Activated naive CD8-positive, alpha-beta T cell treated with anti-CD3 and anti-CD28 coated beads, Interleukin-2, amount 10 ng/mL, durations not matched to agents 7 days and 5 days (primary cell): ENCODE results near the gene CHAD. TPM values are rescaled to one million over a fixed set of nuclear protein-coding genes. Genes with fewer than 3 reads are reported as not detected.
A peak's percentile ranks its signal among the peaks of the same experiment; 100 is the strongest.
"Not testable (repeated sequence)": the region's sequence is repeated elsewhere in the genome, so short reads cannot be mapped to it uniquely, and the experiment has no call there.

Source experiments
- ATAC-seq: fragments of 150-1000 bp; cut with Tn5 transposase; one replicate; pipeline ENCODE4 v1.10.0; 2021; ENCODE audit warnings: low read depth, moderate library complexity
- POLR2A ChIA-PET: fragments of 350-600 bp; sonication (Branson Sonifier 250); formaldehyde crosslinking; loops from one replicate; lab custom pipeline; 2021; ENCODE audit warnings: antibody characterized with exemption; lab: Charles Lee
- DNase-seq: peaks from one replicate; pipeline ENCODE4 v3.0.0; 2021
- H3K27ac Mint-ChIP-seq: one replicate; pipeline ENCODE4 v1.8.0; 2022; ENCODE audit warnings: mild to moderate bottlenecking, mixed read lengths
- H3K27me3 Mint-ChIP-seq: one replicate; pipeline ENCODE4 v1.8.0; 2022; ENCODE audit warnings: mild to moderate bottlenecking, moderate library complexity, mixed read lengths
- H3K36me3 Mint-ChIP-seq: one replicate; pipeline ENCODE4 v1.8.0; 2021; ENCODE audit warnings: mild to moderate bottlenecking, mixed read lengths
- H3K4me1 Mint-ChIP-seq: one replicate; pipeline ENCODE4 v1.8.0; 2021; ENCODE audit warnings: mixed read lengths
- H3K4me3 Mint-ChIP-seq: one replicate; pipeline ENCODE4 v1.8.0; 2022; ENCODE audit warnings: mild to moderate bottlenecking, moderate library complexity, mixed read lengths
- H3K9me3 Mint-ChIP-seq: one replicate; pipeline ENCODE4 v1.8.0; 2021; ENCODE audit warnings: mixed read lengths
- total RNA-seq, 2 experiments: library from RNA; stranded (reverse); gene quantifications; one replicate each; pipeline ENCODE4 v1.2.3, GENCODE V29; 2021

The CHAD gene
- total RNA-seq, 2 experiments from 2014 or later: not detected

GRCh38 chr17:50475775-50476544 is 7.3 kb upstream of the CHAD start:
- H3K4me1 Mint-ChIP-seq: peaks cover 14% of the 10 kb centered on the region
- not testable (repeated sequence) for H3K27ac Mint-ChIP-seq, H3K27me3 Mint-ChIP-seq, H3K4me3 Mint-ChIP-seq, ATAC-seq, H3K36me3 Mint-ChIP-seq, DNase-seq, H3K9me3 Mint-ChIP-seq
- POLR2A ChIA-PET: interaction anchor here (0.6 kb wide), 1 partner anchor 31 kb away, joined by 3 read pairs; no protein-coding TSS in a partner anchor

GRCh38 chr17:50475362-50475761 is 6.7 kb upstream of the CHAD start:
- Mint-ChIP-seq H3K27ac (no peak overlapping the region), H3K9me3 (no peaks in the 10 kb centered on the region), H3K4me1 (peaks cover 17% of the 10 kb centered on the region), H3K4me3 (no peak overlapping the region), H3K27me3 (no peaks in the 10 kb centered on the region), H3K36me3 (peaks cover 3% of the 10 kb centered on the region)
- DNase-seq: no peak
- POLR2A ChIA-PET: interaction anchor here (0.6 kb wide), 1 partner anchor 31 kb away, joined by 3 read pairs; no protein-coding TSS in a partner anchor
- ATAC-seq: no peak

- DNase-seq (no peak), ATAC-seq (no peak)
- Mint-ChIP-seq H3K27me3 (no peaks in the 10 kb centered on the region), H3K36me3 (peaks cover 2% of the 10 kb centered on the region), H3K9me3 (no peaks in the 10 kb centered on the region), H3K4me1 (peaks cover 10% of the 10 kb centered on the region), H3K4me3 (no peak overlapping the region), H3K27ac (no peak overlapping the region)
- POLR2A ChIA-PET: no interaction called here
Measured at GRCh38 chr17:50474523-50474922, 5.8 kb upstream of the CHAD start.

DNA sequence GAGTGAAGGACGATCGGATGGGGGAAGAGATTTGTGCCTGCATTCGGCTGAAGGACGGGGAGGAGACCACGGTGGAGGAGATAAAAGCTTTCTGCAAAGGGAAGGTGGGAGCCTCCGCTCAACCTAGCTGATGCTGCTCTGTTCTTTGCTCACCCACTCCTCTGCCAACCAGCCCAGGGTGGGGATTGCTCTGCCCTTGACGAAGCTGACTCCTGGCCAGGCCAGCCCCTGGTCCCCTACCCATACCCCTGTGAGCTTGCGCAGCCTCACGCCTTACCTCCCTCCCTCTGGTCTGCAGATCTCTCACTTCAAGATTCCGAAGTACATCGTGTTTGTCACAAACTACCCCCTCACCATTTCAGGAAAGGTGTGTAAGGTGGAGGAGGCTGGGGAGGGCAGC is 5.2 kb upstream of the CHAD start:
- POLR2A ChIA-PET: interaction anchor here (0.6 kb wide), 1 partner anchor 223 kb away, joined by 5 read pairs; no protein-coding TSS in a partner anchor
- peaks cover 9% of the 10 kb centered on the region for H3K4me1 Mint-ChIP-seq
- ATAC-seq (no peak), DNase-seq (no peak)
- H3K4me3 Mint-ChIP-seq: no peak overlapping the region
- no peaks in the 10 kb centered on the region for H3K9me3 Mint-ChIP-seq
- H3K27me3 Mint-ChIP-seq: no peaks in the 10 kb centered on the region
- peaks cover 1% of the 10 kb centered on the region for H3K36me3 Mint-ChIP-seq
- H3K27ac Mint-ChIP-seq: no peak overlapping the region

- H3K27me3 Mint-ChIP-seq: not testable (repeated sequence)
Measured at GRCh38 chr17:50472761-50473161, 4.1 kb upstream of the CHAD start.

GRCh38 chr17:50472286-50472685 is 3.6 kb upstream of the CHAD start:
- Mint-ChIP-seq H3K36me3 (peaks cover 3% of the 10 kb centered on the region), H3K27me3 (peaks cover 12% of the 10 kb centered on the region), H3K4me1 (peaks cover 8% of the 10 kb centered on the region), H3K4me3 (no peak overlapping the region), H3K9me3 (no peaks in the 10 kb centered on the region), H3K27ac (no peak overlapping the region)
- POLR2A ChIA-PET: no interaction called here
- DNase-seq (no peak), ATAC-seq (no peak)

More at GRCh38 chr17:50472761-50473161, 4.1 kb upstream of the CHAD start:
- ATAC-seq, H3K36me3 Mint-ChIP-seq, H3K27ac Mint-ChIP-seq, H3K4me1 Mint-ChIP-seq, POLR2A ChIA-PET, H3K4me3 Mint-ChIP-seq, DNase-seq, H3K9me3 Mint-ChIP-seq: not testable (repeated sequence)

DNA sequence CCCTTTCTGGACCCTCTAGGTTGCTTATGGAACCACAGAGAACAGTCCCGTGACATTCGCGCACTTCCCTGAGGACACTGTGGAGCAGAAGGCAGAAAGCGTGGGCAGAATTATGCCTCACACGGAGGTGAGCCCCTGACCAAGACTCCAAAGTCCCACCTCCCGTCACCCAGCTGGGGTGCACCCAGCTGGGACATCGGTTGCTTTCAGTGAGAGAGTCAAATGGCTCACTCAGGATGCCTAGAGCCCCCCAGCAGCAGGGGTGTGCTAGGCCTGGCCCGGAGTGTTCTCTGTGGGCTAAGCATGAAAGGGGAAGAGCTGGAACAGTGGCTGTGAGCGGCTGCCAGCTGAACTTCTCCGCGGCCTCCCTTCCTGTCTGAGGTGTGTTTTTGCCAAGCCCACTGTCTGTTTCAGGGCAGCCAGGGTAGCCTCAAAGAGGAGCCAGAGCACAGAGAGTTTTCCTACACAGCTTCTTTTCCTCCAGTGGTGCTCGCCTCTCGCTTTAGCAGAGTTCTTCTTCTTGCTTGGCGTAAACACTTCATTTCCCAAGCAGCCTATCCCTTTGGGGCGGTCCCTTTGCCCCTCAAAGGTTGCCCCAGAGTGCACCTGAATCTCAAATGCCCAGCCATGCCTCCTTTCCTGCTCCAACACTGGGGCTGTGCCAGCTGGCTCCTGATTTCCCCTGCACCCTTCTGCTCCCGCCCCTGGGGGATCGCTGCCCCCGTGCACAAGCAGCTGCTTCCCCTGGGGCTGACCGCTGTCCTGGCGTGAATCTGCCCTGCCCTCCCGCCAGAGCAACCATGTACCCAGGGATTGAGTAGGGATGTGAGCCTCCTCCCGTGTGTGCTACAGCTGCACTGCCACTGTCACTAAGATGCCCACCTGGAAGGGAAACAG is 2.6 kb upstream of the CHAD start:
- peak; percentile 40 for ATAC-seq
- H3K4me3 Mint-ChIP-seq: no peak overlapping the region
- POLR2A ChIA-PET: interaction anchor here (0.8 to 1.3 kb wide), 2 partner anchors 44 to 109 kb away, joined by 3 read pairs; no protein-coding TSS in a partner anchor
- no peaks in the 10 kb centered on the region for H3K9me3 Mint-ChIP-seq
- H3K27ac Mint-ChIP-seq: no peak overlapping the region
- peaks cover 12% of the 10 kb centered on the region for H3K27me3 Mint-ChIP-seq
- DNase-seq: no peak
- peaks cover 8% of the 10 kb centered on the region for H3K4me1 Mint-ChIP-seq
- H3K36me3 Mint-ChIP-seq: peaks cover 3% of the 10 kb centered on the region

DNA sequence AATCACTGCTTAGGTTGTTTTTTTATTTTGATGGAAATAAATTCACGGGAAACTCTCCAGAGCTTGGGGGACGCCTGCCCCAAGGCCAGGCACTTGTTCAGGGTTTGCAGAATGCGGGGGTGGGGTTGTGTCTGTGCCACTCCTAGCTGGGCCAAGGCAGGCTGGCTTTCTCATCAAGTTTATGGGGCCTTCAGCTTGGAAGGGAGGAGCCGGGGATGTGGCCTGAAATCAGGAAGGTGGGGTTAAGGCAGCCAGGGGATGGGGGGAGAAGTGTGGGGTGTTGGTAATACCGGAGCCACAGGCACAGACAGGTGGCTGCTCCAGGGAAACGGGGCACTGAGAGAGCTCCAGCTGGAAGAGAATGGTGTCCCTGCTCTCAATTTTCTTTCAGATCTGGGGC is 1.7 kb upstream of the CHAD start:
- POLR2A ChIA-PET: interaction anchor here (1.3 kb wide), 1 partner anchor 108 kb away, joined by 3 read pairs; no protein-coding TSS in a partner anchor
- no peak overlapping the region for H3K4me3 Mint-ChIP-seq
- H3K27ac Mint-ChIP-seq: no peak overlapping the region
- H3K36me3 Mint-ChIP-seq: peaks cover 3% of the 10 kb centered on the region
- H3K4me1 Mint-ChIP-seq: peaks cover 8% of the 10 kb centered on the region
- no peak for DNase-seq
- peaks cover 12% of the 10 kb centered on the region for H3K27me3 Mint-ChIP-seq
- ATAC-seq: no peak
- H3K9me3 Mint-ChIP-seq: no peaks in the 10 kb centered on the region

DNA sequence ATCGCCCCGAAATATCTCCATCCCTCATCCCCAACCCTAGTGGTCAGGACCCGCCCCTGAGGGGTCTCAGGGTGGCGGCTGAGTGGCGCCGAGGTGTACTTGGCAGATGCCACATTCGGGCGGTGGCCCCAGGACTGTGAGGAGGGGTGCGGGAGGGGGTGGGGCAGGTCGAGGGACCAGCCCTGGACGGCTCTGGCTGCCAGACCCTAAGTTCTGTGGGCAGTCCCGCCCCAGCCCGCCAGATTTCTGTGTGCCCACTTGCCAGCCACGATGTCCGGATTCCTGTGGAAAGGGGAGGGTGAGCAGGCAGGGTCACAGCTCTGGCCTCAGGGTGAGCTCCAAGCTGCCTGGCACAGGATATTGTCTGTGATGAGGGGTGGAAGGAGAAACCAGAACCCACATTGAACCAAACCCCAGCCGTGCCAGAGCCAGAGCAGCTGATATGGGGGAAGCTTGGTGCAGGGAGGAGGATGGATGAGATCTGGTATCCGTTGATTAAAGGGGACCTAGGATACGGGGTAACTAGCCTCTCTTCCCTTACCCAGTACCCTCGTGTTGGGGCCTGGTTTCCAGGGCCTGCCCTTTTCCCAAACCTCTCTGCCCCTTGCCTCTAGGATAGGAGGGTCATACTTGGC is 1.1 kb upstream of the CHAD start:
- no peak overlapping the region for H3K27ac Mint-ChIP-seq
- peaks cover 3% of the 10 kb centered on the region for H3K36me3 Mint-ChIP-seq
- H3K27me3 Mint-ChIP-seq: peaks cover 14% of the 10 kb centered on the region
- peaks cover 8% of the 10 kb centered on the region for H3K4me1 Mint-ChIP-seq
- H3K4me3 Mint-ChIP-seq: no peak overlapping the region
- ATAC-seq (no peak), DNase-seq (no peak)
- POLR2A ChIA-PET: interaction anchor here (1.3 kb wide), 1 partner anchor 108 kb away, joined by 3 read pairs; no protein-coding TSS in a partner anchor
- H3K9me3 Mint-ChIP-seq: no peaks in the 10 kb centered on the region

DNA sequence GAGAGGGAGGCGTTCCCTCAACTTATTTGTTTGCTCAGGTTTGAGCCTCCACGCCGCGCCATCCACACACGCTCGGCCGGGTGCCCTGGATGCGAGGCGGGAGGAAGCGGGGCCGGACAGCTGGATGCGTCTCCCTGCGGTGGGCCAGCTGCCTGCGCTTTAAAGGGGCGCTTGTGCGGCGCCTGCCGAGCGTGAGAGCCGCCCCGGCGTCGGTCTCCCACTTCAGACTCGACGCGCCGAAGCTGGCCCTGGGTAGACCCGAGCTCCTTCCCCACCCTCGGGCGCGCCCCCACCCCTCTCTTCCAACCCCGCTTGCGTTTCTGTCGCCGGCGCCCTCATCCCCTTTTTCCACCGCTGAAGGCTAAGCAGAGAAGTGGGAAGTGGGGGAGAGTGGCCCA is 527 bp upstream of the CHAD start:
- no peak for ATAC-seq
- POLR2A ChIA-PET: no interaction called here

DNA sequence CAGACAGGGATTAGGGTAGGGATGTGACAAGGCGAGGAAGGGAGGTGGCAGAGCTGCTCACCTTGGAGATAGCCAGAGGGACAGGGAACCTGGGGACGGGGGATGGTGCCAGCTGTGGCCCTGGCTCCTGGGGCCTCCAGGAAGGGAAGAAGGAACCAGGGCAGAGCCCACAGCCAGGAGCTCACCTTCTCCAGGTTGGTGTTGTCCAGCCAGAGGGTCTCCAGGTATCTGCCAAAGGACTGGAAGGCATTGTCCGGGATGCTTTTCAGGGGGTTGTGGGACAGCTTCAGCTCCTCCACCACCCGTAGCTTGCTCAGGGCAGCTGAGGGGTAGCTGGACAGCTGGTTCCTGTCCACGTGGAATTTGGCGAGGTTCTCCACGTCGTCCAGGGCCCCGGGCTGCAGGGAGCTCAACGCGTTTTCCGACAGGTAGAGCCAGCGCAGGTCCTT is 801 bp downstream of the CHAD start:
- POLR2A ChIA-PET: no interaction called here
- ATAC-seq: no peak
- Mint-ChIP-seq H3K27ac (no peak overlapping the region), H3K4me3 (no peak overlapping the region), H3K9me3 (no peaks in the 10 kb centered on the region), H3K27me3 (peaks cover 14% of the 10 kb centered on the region), H3K4me1 (peaks cover 8% of the 10 kb centered on the region), H3K36me3 (peaks cover 3% of the 10 kb centered on the region)
- DNase-seq: no peak

More for the DNA sequence above, 527 bp upstream of the CHAD start:
- H3K27ac Mint-ChIP-seq: no peak overlapping the region
- peaks cover 14% of the 10 kb centered on the region for H3K27me3 Mint-ChIP-seq
- peaks cover 8% of the 10 kb centered on the region for H3K4me1 Mint-ChIP-seq
- no peak overlapping the region for H3K4me3 Mint-ChIP-seq
- peaks cover 3% of the 10 kb centered on the region for H3K36me3 Mint-ChIP-seq
- H3K9me3 Mint-ChIP-seq: no peaks in the 10 kb centered on the region
- no peak for DNase-seq

GRCh38 chr17:50467114-50467854 is 1.4 kb downstream of the CHAD start:
- POLR2A ChIA-PET: no interaction called here
- no peak for DNase-seq
- Mint-ChIP-seq H3K4me3 (no peak overlapping the region), H3K9me3 (no peaks in the 10 kb centered on the region), H3K27me3 (peaks cover 14% of the 10 kb centered on the region), H3K27ac (no peak overlapping the region), H3K4me1 (peaks cover 8% of the 10 kb centered on the region), H3K36me3 (peaks cover 3% of the 10 kb centered on the region)
- ATAC-seq: no peak
